ENCODE results near the gene GRM7. TPM values are rescaled to one million over a fixed set of nuclear protein-coding genes. Genes with fewer than 3 reads are reported as not detected.

Gene GRM7
- total and polyA plus RNA-seq, 10 donors = 0.02 to 0.20 (median 0.14) TPM; not detected in 7

DNA sequence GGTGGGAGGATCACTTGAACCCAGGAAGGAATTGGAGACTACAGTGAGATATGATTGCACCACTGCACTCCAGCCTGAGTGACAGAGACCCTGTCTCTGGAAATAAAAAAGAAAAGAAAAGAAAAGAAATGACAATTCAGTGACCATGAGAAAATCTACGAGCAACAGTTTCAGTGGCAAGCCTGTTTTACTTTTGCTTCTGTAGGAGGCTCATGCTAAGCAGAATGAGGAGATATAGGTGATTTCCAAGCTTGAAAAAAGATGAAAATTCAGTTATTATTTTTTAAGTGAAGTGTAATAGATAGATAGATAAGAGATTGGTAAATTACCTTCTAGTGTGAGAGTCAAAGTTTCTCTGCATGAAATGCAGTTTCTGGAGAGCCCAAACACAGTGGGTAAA lies 651.1 kb downstream of the GRM7 start:
- H3K27ac ChIP-seq = no peak overlapping the region
- WGBS, 5 donors = 65 to 80% (median 73%) methylated on average over 1 of the region's 1 CpG

DNA sequence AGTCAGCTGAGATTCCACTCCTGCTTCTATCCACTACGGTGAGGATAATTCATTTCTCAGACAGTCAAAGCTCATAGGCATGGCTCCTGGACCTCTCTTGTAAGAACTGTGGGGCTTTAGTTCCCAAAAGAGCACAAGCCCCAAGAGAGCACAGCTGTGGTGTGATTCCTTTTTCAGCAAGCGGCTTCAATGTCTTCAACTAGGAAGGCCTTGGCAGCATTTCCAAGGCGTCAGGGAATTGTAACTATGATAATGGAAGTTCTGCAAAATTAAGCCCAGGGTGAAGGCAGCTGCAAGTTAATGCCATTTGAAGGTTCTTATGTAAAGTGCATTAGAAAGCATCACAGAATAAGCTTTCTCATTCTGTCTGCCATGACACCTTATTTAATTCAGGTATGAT lies 657.1 kb downstream of the GRM7 start:
- Histone ChIP-seq H3K4me3 (no peak overlapping the region), H3K36me3 (no peaks in the 10 kb centered on the region), H3K27ac (no peak overlapping the region), H3K4me1 (peaks cover 0 to 3% (median 0%) of the 10 kb centered on the region in 6 donors), H3K27me3 (replicated peaks in 1 of 7) (no peaks in the 10 kb centered on the region), H3K9me3 (peaks cover 0 to under 1% (median 0%) of the 10 kb centered on the region in 8 donors)
- no peak for DNase-seq
- no peak for TF ChIP-seq POLR2A (IDR thresholded peaks at IDR 0.05)
- no peak for TF ChIP-seq POLR2AphosphoS5 (IDR thresholded peaks at IDR 0.05)
- TF ChIP-seq, protein P1, sequence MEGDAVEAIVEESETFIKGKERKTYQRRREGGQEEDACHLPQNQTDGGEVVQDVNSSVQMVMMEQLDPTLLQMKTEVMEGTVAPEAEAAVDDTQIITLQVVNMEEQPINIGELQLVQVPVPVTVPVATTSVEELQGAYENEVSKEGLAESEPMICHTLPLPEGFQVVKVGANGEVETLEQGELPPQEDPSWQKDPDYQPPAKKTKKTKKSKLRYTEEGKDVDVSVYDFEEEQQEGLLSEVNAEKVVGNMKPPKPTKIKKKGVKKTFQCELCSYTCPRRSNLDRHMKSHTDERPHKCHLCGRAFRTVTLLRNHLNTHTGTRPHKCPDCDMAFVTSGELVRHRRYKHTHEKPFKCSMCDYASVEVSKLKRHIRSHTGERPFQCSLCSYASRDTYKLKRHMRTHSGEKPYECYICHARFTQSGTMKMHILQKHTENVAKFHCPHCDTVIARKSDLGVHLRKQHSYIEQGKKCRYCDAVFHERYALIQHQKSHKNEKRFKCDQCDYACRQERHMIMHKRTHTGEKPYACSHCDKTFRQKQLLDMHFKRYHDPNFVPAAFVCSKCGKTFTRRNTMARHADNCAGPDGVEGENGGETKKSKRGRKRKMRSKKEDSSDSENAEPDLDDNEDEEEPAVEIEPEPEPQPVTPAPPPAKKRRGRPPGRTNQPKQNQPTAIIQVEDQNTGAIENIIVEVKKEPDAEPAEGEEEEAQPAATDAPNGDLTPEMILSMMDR (IDR thresholded peaks at IDR 0.05 in 8 of 11, conservative IDR thresholded peaks at IDR 0.05 in 3 of 11) = no peak
- intact Hi-C loops (cut with DNase I; ENCODE audit: low total_unique reads) = no loop called here
- 73 to 90% (median 81%) methylated on average over 3 of the region's 3 CpGs for WGBS, 5 donors

More for the DNA sequence above, 651.1 kb downstream of the GRM7 start:
- Histone ChIP-seq H3K9me3 (no peaks in the 10 kb centered on the region), H3K4me3 (no peak overlapping the region), H3K36me3 (no peaks in the 10 kb centered on the region), H3K27me3 (replicated peaks in 1 of 7) (no peaks in the 10 kb centered on the region), H3K4me1 (no peaks in the 10 kb centered on the region)
- DNase-seq = no peak
- intact Hi-C loops (cut with DNase I; ENCODE audit: low total_unique reads) = no loop called here
- TF ChIP-seq POLR2AphosphoS5 (IDR thresholded peaks at IDR 0.05) (no peak), POLR2A (IDR thresholded peaks at IDR 0.05) (no peak)
- TF ChIP-seq, protein P1 (IDR thresholded peaks at IDR 0.05 in 8 of 11, conservative IDR thresholded peaks at IDR 0.05 in 3 of 11) = no peak

DNA sequence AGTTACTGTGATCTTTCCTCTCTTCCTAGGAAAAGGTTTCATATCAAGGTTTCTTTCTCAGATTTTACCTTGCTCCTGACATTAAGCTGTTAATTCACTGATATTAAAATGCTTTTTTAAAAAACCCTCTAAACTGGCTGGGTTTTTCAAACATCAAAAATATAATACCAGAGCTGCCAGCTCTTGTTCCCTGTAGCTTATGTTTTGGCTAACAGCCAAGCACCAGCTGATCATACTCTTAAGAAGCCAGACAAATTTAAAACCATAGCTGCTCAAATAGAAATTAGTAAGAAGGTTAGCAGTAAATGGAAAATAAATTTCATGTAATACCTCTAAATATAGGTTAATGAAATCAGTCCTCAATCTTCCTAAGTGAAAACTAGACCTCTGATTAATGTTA lies 657.5 kb downstream of the GRM7 start:
- no peak for TF ChIP-seq POLR2AphosphoS5 (IDR thresholded peaks at IDR 0.05)
- TF ChIP-seq, protein P1 (IDR thresholded peaks at IDR 0.05 in 8 of 11, conservative IDR thresholded peaks at IDR 0.05 in 3 of 11) = no peak
- TF ChIP-seq POLR2A (IDR thresholded peaks at IDR 0.05) = no peak
- no peaks in the 10 kb centered on the region for H3K36me3 ChIP-seq
- DNase-seq = no peak

DNA sequence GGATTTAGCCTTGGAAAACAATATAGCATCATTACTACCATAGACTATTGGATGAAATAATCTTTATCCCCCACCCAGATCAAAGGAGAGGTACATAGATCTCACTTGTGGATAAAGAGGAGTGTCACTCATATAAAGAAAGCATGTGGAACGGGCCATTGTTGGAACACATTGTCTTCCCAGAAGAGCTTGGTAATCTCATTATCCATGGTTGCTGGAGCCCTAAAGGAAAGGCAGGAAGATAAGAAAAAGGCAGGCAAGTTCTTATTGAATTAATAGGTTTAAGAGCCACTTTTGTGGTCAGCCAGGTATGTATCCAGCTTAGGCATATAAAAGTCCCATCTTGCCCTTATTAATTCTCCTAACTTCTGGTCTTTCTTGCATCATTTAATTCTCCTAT lies 659.1 kb downstream of the GRM7 start:
- Histone ChIP-seq H3K4me1 (peaks cover 0 to 3% (median 0%) of the 10 kb centered on the region in 6 donors), H3K27ac (no peak overlapping the region), H3K4me3 (no peak overlapping the region), H3K36me3 (no peaks in the 10 kb centered on the region), H3K27me3 (replicated peaks in 1 of 7) (no peaks in the 10 kb centered on the region), H3K9me3 (peaks cover 0 to 11% (median 0%) of the 10 kb centered on the region in 8 donors)
- DNase-seq = no peak
- WGBS, 5 donors = 83 to 100% (median 90%) methylated on average over 1 of the region's 1 CpG
- TF ChIP-seq, protein P1 (IDR thresholded peaks at IDR 0.05 in 8 of 11, conservative IDR thresholded peaks at IDR 0.05 in 3 of 11) = no peak
- TF ChIP-seq POLR2AphosphoS5 (IDR thresholded peaks at IDR 0.05) = no peak
- TF ChIP-seq POLR2A (IDR thresholded peaks at IDR 0.05) = no peak
- intact Hi-C loops (cut with DNase I; ENCODE audit: low total_unique reads) = no loop called here

More for the DNA sequence above, 657.5 kb downstream of the GRM7 start:
- intact Hi-C loops (cut with DNase I; ENCODE audit: low total_unique reads) = no loop called here
- Histone ChIP-seq H3K4me1 (peaks cover 0 to 3% (median 0%) of the 10 kb centered on the region in 6 donors), H3K9me3 (peaks cover 0 to 5% (median 0%) of the 10 kb centered on the region in 8 donors), H3K27ac (no peak overlapping the region), H3K27me3 (replicated peaks in 1 of 7) (no peaks in the 10 kb centered on the region), H3K4me3 (no peak overlapping the region)
